Activated CD8-positive, alpha-beta memory T cell treated with anti-CD3 and anti-CD28 coated beads for 24 hours (primary cell): ENCODE data around the gene OR4F17.
"Not testable (repeated sequence)": the region's sequence is repeated elsewhere in the genome, so short reads cannot be mapped to it uniquely, and the experiment has no call there.

Source experiments
- DNase-seq: peaks from one replicate; pipeline ENCODE4 v3.0.0-alpha.2; 2020

The OR4F17 gene, protein sequence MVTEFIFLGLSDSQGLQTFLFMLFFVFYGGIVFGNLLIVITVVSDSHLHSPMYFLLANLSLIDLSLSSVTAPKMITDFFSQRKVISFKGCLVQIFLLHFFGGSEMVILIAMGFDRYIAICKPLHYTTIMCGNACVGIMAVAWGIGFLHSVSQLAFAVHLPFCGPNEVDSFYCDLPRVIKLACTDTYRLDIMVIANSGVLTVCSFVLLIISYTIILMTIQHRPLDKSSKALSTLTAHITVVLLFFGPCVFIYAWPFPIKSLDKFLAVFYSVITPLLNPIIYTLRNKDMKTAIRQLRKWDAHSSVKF

GRCh38 chr19:106804-107203 lies at the start of gene OR4F17:
OR4F17 (plus strand) TSS chr19:107104; CDS start chr19:110679, 3,575 bp downstream.
- DNase-seq = not testable (repeated sequence)

GRCh38 chr19:70793-71192 lies 36.1 kb upstream of the OR4F17 start:
- DNase-seq = peak; percentile 82

- not testable (repeated sequence) for DNase-seq
Measured at GRCh38 chr19:82864-83263, 24.0 kb upstream of the OR4F17 start.

- not testable (repeated sequence) for DNase-seq
Measured at GRCh38 chr19:83626-84025, 23.3 kb upstream of the OR4F17 start.

DNA sequence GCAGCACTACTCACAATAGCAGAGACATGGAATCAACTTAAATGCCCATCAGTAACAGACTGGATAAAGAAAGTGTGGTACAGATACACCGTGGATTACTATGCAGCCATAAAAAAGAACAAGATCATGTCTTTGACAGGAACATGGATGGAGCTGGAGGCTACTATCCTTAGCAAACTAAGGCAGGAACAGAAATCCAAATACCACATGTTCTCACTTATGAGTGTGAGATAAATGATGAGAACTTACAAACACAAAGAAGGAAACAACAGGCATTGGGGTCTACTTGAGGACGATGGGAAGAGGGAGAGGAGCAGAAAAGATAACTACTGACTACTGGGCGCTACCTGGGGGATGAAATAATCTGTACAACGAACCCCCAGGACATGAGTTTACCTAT lies 16.2 kb upstream of the OR4F17 start:
- DNase-seq = not testable (repeated sequence)

- DNase-seq = not testable (repeated sequence)
Measured at GRCh38 chr19:94794-95193, 12.1 kb upstream of the OR4F17 start.

GRCh38 chr19:97647-98046 lies 9.3 kb upstream of the OR4F17 start:
- not testable (repeated sequence) for DNase-seq

DNA sequence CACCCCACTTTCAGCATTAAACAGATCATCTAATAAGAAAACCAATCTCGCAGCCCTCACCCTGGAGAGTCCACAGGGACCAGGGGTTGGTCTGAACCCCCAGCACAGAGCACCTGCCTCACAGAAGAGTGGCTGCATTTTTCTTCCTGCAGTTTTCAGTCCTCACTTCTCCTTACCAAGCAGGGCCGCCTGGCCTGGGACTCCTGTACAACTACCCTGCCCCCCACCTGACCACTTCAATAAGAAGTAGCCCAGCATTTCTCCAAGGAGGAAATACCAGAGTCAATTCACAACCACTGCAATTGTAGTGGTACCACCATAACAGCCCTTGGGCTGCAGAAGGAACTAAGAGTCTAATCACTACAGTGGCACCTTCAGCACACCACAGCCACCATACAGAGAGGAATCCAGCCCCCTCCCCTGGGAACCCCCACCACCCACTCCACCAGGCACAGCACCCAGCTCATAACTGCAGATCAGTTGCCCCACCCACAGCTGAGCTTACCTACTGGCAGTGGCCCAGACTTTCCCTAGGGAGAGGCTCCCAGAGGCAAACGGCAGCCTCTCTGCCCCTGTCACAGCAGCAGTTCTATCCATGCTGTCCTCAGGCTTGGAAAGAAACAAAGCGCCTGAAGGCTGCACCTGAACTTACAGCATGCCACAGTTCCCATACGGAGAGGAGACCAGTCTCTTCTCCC lies 13.7 kb downstream of the OR4F17 start:
- not testable (repeated sequence) for DNase-seq
